Jurkat, Clone E6-1 (cell line): ENCODE results near the gene XAGE1A. TPM values are rescaled to one million over a fixed set of nuclear protein-coding genes. Genes with fewer than 3 reads are reported as not detected.
"Not testable (repeated sequence)": the region's sequence is repeated elsewhere in the genome, so short reads cannot be mapped to it uniquely, and the experiment has no call there.

Source experiments
- DNase-seq: peaks from one replicate; pipeline ENCODE4 v3.0.0-alpha.2; 2011; ENCODE audit warnings: low read depth, low spot score
- H3K4me3 ChIP-seq: 2 replicates; pipeline ENCODE4 v1.5.1; 2011; ENCODE audit warnings: mild to moderate bottlenecking, low read length, control low read depth, moderate library complexity
- polyA plus RNA-seq: library from polyadenylated mRNA; unstranded; fragments of >200 nt; gene quantifications from one replicate; pipeline ENCODE4 v1.2.1, GENCODE V29; 2012; ENCODE audit warnings: missing spikeins; ENCODE audit not compliant: insufficient read length, insufficient read depth

XAGE1A gene
- polyA plus RNA-seq, result not detected

DNA sequence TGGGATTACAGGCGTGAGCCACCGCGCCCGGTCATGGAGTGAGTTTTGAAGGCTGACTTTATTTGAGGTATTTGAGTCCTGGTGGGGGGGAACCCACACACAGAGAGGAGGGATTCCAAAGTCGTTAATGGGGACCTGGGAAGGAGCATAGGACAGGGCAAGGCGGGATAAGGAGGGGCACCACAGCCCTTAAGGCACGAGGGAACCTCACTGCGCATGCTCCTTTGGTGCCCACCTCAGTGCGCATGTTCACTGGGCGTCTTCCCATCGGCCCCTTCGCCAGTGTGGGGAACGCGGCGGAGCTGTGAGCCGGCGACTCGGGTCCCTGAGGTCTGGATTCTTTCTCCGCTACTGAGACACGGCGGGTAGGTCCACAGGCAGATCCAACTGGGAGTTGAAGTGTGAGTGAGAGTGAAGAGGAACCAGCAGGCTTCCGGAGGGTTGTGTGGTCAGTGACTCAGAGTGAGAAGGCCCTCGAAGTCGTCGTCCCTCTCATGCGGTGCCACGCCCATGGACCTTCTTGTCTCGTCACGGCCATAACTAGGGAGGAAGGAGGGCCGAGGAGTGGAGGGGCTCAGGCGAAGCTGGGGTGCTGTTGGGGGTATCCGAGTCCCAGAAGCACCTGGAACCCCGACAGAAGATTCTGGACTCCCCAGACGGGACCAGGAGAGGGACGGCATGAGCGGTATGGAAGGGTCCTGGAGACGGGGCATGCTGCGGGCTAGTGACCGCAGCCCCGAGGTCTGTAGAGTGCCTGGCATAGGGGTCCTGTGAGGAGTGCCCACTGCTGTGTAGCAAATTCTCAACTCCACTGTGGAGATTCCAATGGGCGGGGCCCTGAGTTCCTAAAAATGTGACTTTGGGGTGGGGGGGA is at the start of gene XAGE1A:
Gene XAGE1A, plus strand, starts transcription at position 264 of the 874 bp plus-strand sequence. CDS start 1,554 bp downstream, outside the sequence.
- not testable (repeated sequence) for H3K4me3 ChIP-seq, DNase-seq

DNA sequence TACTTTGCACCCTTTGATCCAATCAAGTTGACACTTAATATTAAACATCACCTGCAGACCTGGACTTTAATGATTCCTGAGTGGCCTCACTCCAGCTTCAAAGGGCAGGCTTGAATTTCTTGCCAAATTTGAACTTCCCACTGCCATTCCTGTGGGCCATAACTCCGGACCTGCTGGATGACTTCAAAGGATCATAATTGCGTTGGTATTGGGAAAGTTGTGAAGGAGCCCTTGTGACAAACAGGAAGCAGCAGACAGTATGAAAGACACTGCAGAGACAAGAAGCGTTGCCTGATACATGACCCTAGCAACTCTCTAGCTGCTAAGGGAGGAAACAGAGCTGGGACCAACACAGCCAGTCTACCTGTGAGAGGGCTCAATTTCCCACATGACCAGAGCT is 43.6 kb upstream of the XAGE1A start:
- not testable (repeated sequence) for DNase-seq, H3K4me3 ChIP-seq

GRCh38 chrX:52471301-52471700 is 24.3 kb upstream of the XAGE1A start:
- not testable (repeated sequence) for DNase-seq

GRCh38 chrX:52496419-52496772 is 788 bp downstream of the XAGE1A start:
- H3K4me3 ChIP-seq, DNase-seq: not testable (repeated sequence)

More at GRCh38 chrX:52471301-52471700, 24.3 kb upstream of the XAGE1A start:
- not testable (repeated sequence) for H3K4me3 ChIP-seq

GRCh38 chrX:52501362-52501761 is 5.8 kb downstream of the XAGE1A start:
- H3K4me3 ChIP-seq, DNase-seq: not testable (repeated sequence)

DNA sequence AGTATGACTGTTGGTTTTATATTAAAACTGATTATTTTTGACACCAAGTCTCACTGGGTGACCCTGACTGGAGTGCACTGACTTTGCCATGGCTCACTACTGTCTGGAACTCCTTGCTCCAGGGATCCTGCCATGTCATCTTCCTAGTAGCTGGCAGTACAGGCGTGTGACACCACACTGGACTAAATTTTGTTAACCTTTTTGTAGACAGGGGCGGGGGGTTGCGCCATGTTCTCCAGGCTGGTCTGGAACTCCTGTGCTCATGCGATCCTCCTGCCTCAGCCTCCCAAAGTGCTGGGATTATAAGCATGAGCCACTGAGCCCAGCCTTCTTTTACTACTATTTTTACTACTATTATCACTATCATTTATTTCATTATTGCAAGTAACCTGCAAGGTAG is 8.9 kb downstream of the XAGE1A start:
- H3K4me3 ChIP-seq, result no peak overlapping the region
- DNase-seq, result no peak

- no peak overlapping the region for H3K4me3 ChIP-seq
- no peak for DNase-seq
Measured at GRCh38 chrX:52507331-52507730, 11.7 kb downstream of the XAGE1A start.

GRCh38 chrX:52509916-52510315 is 14.3 kb downstream of the XAGE1A start:
- no peak overlapping the region for H3K4me3 ChIP-seq
- DNase-seq, result no peak

DNA sequence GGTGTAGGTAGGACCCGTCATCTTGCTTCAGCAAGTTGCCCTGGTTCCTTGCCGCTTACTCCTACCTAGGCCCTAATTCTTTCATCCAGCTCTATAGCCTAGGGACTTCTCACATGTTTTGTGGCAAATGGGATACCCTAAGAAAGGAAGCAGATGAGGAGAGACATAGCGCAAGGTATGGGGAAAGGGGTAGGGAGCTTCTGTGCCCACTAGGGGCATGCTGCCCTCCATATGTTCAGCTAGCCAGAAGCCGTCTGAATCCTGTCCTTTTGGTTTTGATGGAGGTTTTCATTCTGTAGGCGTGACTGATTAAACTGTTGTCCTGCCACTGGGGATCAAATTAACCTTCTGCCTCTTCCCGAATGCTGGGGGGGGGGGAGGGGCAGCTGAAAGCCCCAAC is 15.5 kb downstream of the XAGE1A start:
- not testable (repeated sequence) for DNase-seq, H3K4me3 ChIP-seq

- H3K4me3 ChIP-seq, DNase-seq: not testable (repeated sequence)
Measured at GRCh38 chrX:52516110-52516986, 20.7 kb downstream of the XAGE1A start.

GRCh38 chrX:52516987-52517325 is 21.3 kb downstream of the XAGE1A start, which contains the start of gene XAGE1B:
XAGE1B (minus strand) TSS chrX:52517063; CDS start chrX:52515527, 1,536 bp downstream.
- H3K4me3 ChIP-seq, DNase-seq: not testable (repeated sequence)

DNA sequence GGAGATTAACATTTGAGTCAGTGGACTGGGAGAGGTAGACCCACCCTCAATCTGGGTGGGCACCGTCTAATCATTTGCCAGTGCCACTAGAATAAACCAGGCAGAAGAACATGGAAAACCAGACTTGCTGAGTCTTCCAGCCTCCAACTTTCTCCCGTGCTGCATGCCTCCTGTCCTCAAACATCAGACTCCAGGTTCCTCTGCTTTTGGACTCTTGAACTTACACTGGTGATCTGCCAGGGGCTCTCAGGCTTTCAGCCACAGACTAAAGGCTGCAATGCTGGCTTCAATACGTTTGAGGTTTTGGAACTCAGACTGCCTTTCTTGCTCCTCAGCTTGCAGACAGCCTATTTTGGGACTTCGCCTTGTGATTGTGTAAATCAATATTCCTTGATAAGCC is 45.4 kb downstream of the XAGE1A start:
- DNase-seq, H3K4me3 ChIP-seq: not testable (repeated sequence)

GRCh38 chrX:52542311-52542710 is 46.7 kb downstream of the XAGE1A start:
- no peak overlapping the region for H3K4me3 ChIP-seq
- no peak for DNase-seq

GRCh38 chrX:52544147-52544840 is 48.7 kb downstream of the XAGE1A start:
- H3K4me3 ChIP-seq, result no peak overlapping the region
- no peak for DNase-seq

DNA sequence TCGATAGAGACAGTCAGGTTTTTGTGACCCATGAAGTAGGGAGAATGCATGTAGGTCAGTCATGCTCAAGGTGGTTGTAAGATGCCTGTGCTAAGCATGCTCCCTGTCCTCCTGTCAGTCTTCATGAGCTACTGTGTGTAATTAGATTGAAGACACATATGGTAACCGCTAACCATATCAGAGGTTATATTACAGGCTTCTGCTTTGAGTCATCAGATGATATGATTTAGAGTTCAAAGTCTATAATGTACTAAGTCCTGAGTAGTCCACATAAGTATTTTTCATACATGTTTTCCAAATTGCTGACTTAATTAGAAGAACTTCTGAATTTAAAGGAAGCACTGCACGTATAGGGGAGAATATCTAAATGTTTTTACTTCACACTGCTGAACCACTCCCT is 53.2 kb downstream of the XAGE1A start:
- DNase-seq, H3K4me3 ChIP-seq: not testable (repeated sequence)
